Right cardiac atrium (tissue), 5 donors: ENCODE measurements around the gene TRIM74. TPM values are rescaled to one million over a fixed set of nuclear protein-coding genes. Genes with fewer than 3 reads are reported as not detected.
A peak's percentile ranks its signal among the peaks of the same experiment; 100 is the strongest.
"Not testable (repeated sequence)": the region's sequence is repeated elsewhere in the genome, so short reads cannot be mapped to it uniquely, and the experiment has no call there.

Experiments used
- ATAC-seq, 2 donors: fragments of 200-7000 bp; cut with Tn5 transposase; one replicate each; pipeline versions ENCODE4 v1.8.0 to v1.9.1; 2020; ENCODE audit warnings: moderate library complexity in 2 of 2, mild to moderate bottlenecking in 1 of 2
- DNase-seq, 3 donors: peaks; one replicate each; pipeline ENCODE4 v3.0.0-alpha.2; 2020
- H3K27ac ChIP-seq: one replicate; pipeline ENCODE4 v1.5.1; 2013; ENCODE audit warnings: mild to moderate bottlenecking, low read length, control low read depth, moderate library complexity
- H3K27me3 ChIP-seq: one replicate; pipeline ENCODE4 v1.6.1; 2013; ENCODE audit not compliant: control insufficient read depth, insufficient read depth
- H3K4me1 ChIP-seq: one replicate; pipeline ENCODE4 v1.6.1; 2013; ENCODE audit warnings: low read length; ENCODE audit not compliant: control insufficient read depth, insufficient read depth
- H3K4me3 ChIP-seq: one replicate; pipeline ENCODE4 v1.5.1; 2013; ENCODE audit warnings: low read length, control low read depth
- H3K9me3 ChIP-seq: one replicate; pipeline ENCODE4 v1.6.1; 2013; ENCODE audit warnings: low read length; ENCODE audit not compliant: control insufficient read depth
- WGBS: extraction: QIAGEN DNeasy Blood & Tissue Kit; methylation state at CpG from one replicate; pipeline ENCODE4 v1.1.7; 2013; 5-methylcytosine and 5-hydroxymethylcytosine counted together
- intact Hi-C, 4 donors: fragments of 100-400 bp; cut with DNase I; formaldehyde crosslinking; loops; one replicate each; pipeline versions ENCODE4 v1.11.0 to v1.14.0; 2022 to 2023
- polyA plus RNA-seq: library from polyadenylated mRNA; stranded (reverse); fragments of 200-250 nt; gene quantifications from one replicate; pipeline ENCODE4 v1.2.3, GENCODE V29; 2013
- total RNA-seq, 4 donors: library from RNA; stranded (reverse); fragmentation: NEBNext Ultra II Directional; extraction: Animal tissue kit (Norgen Biotek cat#: 25700); gene quantifications; one replicate each; pipeline ENCODE4 v1.2.1, GENCODE V29; 2021
- donor health status: healthy with polysubstance abuse.
- donor health status: DM: no; HTN: yes; CAD: no.
- donor health status: DM: no; HTN: no; CAD: no.
- donor health status: DM: no; HTN: yes; CAD: no; lungs with severe emphysema.
- donor health status: DM: yes; HTN: yes; CAD: no.

Gene TRIM74
- total and polyA plus RNA-seq, 5 donors = 0.27 to 0.53 TPM; not detected in 3

DNA sequence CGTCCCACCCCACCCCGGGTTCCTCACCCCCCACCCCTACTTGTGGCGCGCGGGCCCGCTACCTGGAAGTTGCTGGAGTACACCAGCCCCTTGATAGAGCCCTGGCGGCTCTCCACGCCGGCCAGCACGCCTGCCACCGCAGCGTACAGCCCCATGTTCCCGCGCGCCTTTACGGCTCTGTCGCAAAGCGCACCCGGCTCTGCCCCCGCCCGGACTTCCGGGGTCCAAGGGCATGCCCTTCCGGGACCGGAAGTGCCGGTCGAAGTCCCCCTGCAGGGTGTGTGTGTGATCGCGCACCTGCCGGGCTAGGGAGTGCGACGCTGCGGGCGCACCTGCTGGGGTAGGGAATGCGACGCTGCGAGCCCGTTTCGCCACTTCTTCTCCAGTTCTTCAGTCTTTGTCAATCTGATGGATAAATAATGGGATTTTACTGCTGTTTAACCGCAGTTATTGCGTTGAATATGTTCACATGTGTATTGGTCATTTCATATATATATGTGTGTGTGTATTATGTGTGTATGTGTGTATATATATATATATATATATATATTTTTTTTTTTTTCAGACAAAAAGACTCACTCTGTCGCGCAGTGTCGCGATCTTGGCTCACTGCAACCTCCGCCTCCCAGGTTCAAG, 14.6 kb downstream of the TRIM74 start:
- H3K27ac ChIP-seq, H3K4me3 ChIP-seq: not testable (repeated sequence)
- DNase-seq = peak; percentile 13 to 56 (median 44)

DNA sequence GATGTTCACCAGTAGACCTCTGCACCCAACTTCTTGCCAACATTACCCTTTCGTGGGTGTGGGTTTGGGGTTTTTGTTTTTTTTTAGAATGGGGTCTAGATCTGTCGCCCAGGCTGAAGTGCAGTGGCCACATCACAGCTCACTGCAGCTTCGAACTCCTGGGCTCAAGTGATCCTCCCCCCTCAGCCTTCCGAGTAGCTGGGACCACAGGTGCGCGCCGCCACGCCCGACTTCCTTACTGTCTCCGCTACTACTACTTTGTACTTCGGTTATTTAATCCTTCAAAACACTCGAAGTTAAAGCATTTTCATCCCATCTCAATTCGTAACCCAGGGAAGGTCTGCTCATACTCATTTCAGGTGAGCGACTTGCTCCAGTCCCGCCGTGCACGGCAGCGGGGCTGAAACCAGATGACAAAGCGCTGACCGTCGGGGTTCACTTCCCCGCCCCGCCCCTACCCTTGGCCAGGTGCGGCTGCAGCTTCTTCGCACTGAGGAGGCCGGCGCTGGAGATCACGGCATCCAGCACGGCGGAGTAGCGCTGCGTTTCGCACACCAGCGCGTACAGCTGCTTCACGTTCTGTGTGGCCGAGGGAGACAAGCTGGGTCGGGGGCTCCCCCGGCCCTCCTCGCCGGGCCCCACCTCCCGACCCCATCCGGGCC, 15.2 kb downstream of the TRIM74 start:
- peak; percentile 51 to 63 for ATAC-seq
- WGBS = 5% methylated on average over 3 of the region's 43 CpGs
- H3K27ac ChIP-seq, H3K9me3 ChIP-seq, H3K27me3 ChIP-seq, intact Hi-C loops, H3K4me1 ChIP-seq, H3K4me3 ChIP-seq, DNase-seq: not testable (repeated sequence)

More for the DNA sequence above, 14.6 kb downstream of the TRIM74 start:
- H3K4me1 ChIP-seq, intact Hi-C loops, H3K27me3 ChIP-seq, H3K9me3 ChIP-seq: not testable (repeated sequence)
- 21% methylated on average over 16 of the region's 45 CpGs for WGBS
- peak; percentile 95 for ATAC-seq

DNA sequence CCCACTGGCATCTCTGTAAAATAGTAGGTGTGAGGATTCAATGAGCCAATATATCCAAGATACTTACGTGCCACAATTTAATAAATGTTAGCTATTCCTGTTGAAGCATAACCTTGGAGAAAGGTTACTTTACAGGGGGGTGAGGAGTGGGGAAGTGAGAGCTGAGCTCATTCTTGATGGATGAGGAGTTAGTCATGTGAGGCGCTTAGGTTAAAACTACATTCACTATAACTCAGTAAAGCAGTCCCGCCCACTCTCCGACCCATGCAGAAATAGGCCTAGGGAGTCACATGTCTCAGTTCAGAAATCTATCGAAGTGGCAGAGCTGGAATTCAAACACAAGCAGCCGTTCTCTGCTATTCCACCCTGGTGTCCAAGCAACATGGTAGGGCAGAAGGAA, 18.8 kb downstream of the TRIM74 start:
- H3K4me3 ChIP-seq, H3K27me3 ChIP-seq, H3K4me1 ChIP-seq, intact Hi-C loops, H3K9me3 ChIP-seq, ATAC-seq, H3K27ac ChIP-seq, DNase-seq: not testable (repeated sequence)
- 71% methylated on average over 4 of the region's 6 CpGs for WGBS

DNA sequence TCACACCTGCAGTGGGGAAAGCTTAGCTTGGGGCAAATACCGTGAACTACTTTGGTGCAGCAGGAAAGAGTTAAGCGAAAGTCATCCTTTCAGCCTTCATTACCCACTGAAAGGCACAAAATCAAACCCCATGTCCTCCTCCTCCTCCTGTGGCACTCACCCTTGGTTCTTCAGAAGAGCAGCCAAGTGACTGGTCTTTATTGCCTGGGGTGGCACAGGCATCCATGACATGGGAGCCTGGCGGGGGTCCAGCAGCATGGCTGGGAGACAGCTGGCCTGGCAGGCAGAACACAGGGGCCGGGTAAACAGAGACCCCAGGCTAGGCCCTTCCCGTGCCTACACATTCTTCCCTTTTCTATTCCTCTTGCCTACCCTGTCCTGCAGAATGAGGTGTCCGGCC, 19.6 kb downstream of the TRIM74 start:
- peak in 2 of 3 donors; percentile 66 to 69 for DNase-seq
- ATAC-seq, H3K4me1 ChIP-seq, H3K9me3 ChIP-seq, H3K27me3 ChIP-seq, intact Hi-C loops, H3K4me3 ChIP-seq, H3K27ac ChIP-seq: not testable (repeated sequence)
- WGBS = 78% methylated on average over 4 of the region's 6 CpGs

DNA sequence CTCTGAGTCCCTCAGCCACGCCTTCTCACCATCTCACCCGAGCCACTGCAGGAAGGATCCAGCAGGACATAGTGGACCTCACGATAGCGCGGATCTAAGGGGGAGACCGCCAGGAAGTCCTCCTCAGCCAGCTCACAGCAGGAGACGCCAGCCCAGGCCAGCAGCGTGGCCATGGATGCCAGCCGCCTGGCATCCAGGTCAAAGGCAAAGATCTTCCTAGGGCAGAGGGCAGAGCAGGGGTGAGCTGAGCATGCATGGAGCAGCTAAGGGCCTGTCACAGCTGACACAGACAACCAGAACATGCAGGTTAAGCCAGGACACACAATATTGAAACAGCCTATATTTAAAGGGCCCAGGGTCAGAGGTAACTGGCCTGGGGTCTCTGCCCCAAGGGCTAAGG, 20.0 kb downstream of the TRIM74 start:
- intact Hi-C loops, H3K9me3 ChIP-seq, ATAC-seq, H3K4me3 ChIP-seq, H3K4me1 ChIP-seq, H3K27me3 ChIP-seq, H3K27ac ChIP-seq: not testable (repeated sequence)
- WGBS = 81% methylated on average over 9 of the region's 9 CpGs
- peak in 1 of 3 donors; percentile 24 for DNase-seq

DNA sequence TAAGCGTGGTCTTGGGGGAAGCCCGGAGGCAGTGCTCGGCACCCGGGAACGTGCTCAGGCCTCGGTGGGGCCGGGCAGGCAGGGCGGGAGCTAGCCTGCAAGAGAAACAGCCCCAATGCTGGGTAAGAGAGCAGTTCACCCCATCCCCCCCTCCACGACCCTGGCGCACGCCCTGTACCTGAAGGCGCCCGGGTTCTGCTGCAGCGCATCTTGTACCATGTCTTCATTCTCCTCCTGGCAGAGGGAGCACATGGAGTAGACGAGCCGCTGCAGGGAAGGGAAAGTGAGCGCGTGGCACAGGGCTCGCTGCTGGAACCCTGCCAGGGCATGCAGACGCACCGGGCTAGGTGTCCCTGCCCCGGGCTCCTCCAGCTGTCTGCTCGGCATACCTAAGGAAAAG, 20.6 kb downstream of the TRIM74 start:
- H3K27me3 ChIP-seq, H3K4me3 ChIP-seq, H3K27ac ChIP-seq, H3K9me3 ChIP-seq, intact Hi-C loops, H3K4me1 ChIP-seq, ATAC-seq: not testable (repeated sequence)
- peak in 1 of 3 donors; percentile 39 for DNase-seq
- WGBS = 85% methylated on average over 16 of the region's 23 CpGs

DNA sequence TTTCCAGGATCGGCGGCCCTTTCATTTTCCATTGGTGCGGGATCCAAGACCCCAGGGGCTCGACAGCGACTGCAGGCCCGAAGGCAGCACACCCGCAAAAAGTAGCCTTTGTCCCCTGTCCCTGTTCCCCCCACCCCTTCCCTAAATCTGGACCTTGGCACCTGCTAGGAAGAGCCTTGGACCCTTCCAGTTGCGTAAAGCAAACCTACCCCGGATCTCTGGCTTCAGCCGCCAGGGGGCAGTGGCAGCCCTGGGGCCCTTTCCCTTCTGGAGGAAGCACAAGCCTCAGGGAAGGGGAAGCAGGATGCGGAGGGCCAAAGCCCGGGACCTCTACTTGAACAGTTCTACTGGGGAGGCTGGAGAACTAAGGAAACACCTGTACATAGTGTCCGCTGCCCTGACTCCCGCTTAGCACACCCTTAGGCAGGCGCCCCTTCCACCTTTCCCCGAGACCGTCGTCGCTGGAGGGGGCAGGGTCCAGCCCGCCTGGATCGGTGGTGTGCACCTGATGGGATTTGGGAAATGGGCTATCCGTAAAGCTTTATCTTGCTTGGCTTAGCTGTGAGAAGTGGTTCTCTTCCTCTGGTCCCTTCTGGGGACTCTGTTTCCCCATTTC, 23.0 kb downstream of the TRIM74 start:
- H3K4me3 ChIP-seq, H3K27me3 ChIP-seq, H3K9me3 ChIP-seq, intact Hi-C loops, ATAC-seq, H3K27ac ChIP-seq, H3K4me1 ChIP-seq: not testable (repeated sequence)
- WGBS = 80% methylated on average over 22 of the region's 22 CpGs
- peak in 1 of 3 donors; percentile 34 for DNase-seq

DNA sequence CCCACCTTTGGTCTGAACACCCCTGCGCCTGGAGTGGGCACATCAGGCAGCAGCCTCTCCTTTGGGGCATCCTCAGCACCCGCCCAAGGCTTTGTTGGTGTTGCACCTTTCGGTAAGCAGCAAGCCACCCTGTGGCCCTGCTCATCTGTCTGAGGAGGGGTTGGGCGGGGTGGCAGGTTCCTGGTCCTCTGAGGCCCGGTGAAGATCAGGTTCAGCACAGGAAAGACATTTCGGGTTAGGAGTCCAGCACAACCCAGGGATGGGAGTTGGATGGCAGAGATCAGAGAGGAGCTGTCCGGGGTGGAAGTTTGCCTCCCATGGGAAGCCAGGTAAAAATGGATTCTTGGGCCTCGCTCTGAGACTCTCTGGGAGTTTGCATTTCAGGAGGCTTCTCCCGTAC, 23.7 kb downstream of the TRIM74 start:
- H3K9me3 ChIP-seq, H3K4me3 ChIP-seq, H3K27me3 ChIP-seq, intact Hi-C loops, H3K4me1 ChIP-seq, H3K27ac ChIP-seq, ATAC-seq: not testable (repeated sequence)
- 88% methylated on average over 8 of the region's 9 CpGs for WGBS
- peak in 1 of 3 donors; percentile 36 for DNase-seq

DNA sequence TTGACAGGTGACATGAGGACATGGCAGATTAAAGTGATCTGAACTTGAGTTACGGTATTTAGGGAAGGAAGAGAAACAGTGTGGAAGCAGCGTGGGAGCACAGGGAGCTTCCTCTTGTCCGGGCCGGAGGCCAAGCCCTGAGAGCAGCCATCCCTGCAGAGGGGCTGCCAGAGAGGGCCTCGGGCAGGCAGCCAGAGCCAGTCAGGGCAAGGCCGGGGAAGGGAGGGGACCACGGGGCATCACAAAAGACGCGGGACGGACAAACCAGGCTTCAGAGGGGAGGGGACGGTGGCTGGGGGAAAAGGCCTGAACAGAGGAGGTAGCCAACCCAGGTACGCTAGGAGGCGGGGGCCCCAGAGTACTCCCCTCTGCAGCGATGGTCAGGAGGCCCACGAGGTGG, 24.3 kb downstream of the TRIM74 start:
- H3K27ac ChIP-seq, H3K27me3 ChIP-seq, intact Hi-C loops, H3K9me3 ChIP-seq, H3K4me1 ChIP-seq, H3K4me3 ChIP-seq: not testable (repeated sequence)
- WGBS = 34% methylated on average over 10 of the region's 15 CpGs
- DNase-seq (peak in 2 of 3 donors; percentile 34 to 62), ATAC-seq (peak; percentile 38 to 64)

DNA sequence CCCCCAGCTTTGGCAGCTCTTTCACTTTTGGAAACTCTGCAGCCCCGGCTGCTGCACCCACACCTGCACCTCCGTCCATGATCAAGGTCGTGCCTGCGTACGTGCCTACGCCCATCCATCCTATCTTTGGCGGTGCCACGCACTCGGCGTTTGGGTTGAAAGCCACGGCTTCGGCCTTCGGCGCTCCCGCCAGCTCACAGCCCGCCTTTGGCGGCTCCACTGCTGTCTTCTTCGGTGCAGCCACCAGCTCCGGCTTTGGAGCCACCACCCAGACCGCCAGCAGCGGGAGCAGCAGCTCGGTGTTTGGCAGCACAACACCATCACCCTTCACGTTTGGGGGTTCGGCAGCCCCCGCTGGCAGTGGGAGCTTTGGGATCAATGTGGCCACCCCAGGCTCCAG, 26.3 kb downstream of the TRIM74 start:
- WGBS = 96% methylated on average over 24 of the region's 25 CpGs
- H3K4me3 ChIP-seq, H3K9me3 ChIP-seq, H3K27me3 ChIP-seq, DNase-seq, H3K4me1 ChIP-seq, intact Hi-C loops, H3K27ac ChIP-seq, ATAC-seq: not testable (repeated sequence)

DNA sequence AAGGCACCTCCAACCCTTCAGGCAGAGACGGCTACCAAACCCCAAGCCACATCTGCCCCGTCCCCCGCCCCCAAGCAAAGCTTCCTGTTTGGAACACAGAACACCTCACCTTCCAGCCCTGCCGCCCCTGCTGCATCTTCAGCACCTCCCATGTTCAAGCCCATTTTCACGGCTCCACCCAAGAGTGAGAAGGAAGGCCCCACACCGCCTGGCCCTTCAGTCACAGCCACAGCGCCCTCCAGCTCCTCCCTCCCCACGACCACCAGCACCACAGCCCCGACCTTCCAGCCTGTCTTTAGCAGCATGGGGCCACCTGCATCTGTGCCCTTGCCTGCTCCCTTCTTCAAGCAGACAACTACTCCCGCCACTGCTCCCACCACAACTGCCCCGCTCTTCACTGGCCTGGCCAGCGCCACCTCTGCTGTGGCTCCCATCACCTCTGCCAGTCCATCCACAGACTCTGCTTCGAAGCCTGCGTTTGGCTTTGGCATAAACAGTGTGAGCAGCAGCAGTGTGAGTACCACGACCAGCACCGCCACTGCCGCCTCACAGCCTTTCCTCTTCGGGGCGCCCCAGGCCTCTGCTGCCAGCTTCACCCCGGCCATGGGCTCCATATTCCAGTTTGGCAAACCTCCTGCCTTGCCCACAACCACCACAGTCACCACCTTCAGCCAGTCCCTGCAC, 27.1 kb downstream of the TRIM74 start:
- H3K27ac ChIP-seq, ATAC-seq, intact Hi-C loops, H3K9me3 ChIP-seq, H3K4me3 ChIP-seq, H3K27me3 ChIP-seq, H3K4me1 ChIP-seq: not testable (repeated sequence)
- WGBS = 96% methylated on average over 6 of the region's 20 CpGs
- peak in 1 of 3 donors; percentile 44 for DNase-seq
